Stimulated activated CD4-positive, alpha-beta T cell treated with anti-CD3 and anti-CD28 coated beads, Interleukin-1b, Interleukin-23, amount 100 ng/mL, for 1 hour (primary cell): ENCODE data around the gene CIZ1.
A peak's percentile ranks its signal among the peaks of the same experiment; 100 is the strongest.

Source experiments
- DNase-seq, 2 donors: peaks; one replicate each; pipeline ENCODE4 v3.0.0-alpha.2; 2020; ENCODE audit warnings: low read depth in 2 of 2

CIZ1 gene

DNA sequence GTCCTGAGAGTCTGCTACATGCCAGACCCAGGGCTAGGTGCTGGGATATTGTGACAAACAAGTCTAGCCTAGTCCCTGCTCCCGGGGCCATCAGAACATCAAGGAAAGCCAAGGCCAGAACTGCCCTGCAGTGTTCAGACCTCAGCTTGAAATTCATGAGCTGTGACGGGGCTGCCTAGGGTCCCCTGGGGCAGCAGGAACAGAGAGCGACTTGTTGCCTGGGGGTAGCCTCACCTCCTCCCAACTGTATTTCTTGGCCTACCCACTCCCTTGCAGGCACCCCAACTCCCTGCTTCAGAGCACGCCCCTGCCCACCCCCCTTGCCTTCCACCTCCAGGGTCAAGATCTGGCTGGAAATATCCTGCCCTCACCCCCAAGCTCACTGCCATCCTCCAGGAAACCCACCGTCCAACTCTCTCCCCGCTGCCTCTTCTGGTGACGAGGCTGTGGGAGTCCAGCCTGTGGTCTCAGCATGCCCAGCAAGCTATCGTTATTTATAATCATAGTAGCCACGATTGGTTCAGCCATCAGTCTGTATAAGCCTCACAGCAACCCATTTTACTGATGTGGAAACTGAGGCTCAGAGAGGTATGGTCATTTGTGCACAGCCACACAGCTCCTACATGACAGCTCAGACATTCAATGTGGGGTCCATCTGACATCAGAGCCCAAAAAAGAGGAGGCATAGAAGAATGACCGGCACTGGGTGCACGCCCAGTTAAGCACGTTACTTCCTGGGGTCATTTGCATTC, 22.6 kb upstream of the CIZ1 start:
- no peak for DNase-seq

DNA sequence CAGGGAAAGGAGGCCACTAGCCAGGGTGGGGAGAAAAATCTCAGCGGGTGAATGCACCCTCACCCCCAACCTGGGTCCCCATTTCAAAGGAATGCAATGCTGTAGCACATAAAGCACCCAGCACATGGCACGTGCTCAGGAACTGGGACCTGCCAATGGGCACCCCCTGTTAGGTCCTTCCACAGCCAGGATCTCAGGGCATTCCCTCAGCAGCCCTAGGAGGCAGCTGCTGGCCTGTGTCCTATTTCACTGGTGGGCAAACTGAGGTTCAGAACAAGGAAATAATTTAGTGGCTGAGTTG, 20.6 kb upstream of the CIZ1 start:
- DNase-seq = no peak

DNA sequence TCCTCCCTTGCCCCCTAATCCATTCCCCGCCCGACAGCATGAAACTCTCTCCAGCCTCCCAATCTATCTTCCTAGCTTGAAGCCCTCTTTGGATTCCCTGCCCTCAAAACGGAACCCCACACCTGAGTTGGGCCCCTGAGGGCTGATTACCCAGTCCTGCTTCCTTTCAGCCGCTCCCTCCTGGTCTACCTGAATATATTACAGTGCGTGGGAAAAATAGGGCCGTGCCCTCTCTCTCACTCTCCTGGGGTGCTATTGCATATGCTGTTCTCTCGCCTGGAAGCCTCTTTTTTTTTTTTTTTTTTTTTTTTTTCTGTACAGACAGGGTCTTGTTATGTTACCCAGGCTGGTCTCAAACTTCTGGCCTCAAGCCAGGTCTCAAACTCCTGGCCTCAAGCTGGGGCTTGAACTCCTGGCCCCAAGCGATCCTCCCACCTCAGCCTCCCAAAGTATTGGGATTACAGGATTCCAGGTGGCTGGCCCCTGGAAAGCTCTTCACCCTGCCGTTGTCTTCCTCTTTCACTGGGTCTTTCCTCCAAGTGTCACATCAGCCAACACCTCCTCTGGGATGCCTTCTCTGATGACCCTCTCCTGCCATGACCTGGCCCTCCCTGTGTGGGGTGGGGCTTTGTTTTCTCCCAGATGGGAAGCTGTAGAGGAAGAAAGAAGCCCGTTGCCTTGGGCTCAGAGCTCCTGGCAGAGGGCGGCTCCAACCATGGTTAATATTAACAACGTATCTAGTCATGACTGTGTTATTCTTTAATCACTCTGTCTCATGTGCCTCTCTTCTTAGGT, 20.0 kb upstream of the CIZ1 start:
- no peak for DNase-seq

DNA sequence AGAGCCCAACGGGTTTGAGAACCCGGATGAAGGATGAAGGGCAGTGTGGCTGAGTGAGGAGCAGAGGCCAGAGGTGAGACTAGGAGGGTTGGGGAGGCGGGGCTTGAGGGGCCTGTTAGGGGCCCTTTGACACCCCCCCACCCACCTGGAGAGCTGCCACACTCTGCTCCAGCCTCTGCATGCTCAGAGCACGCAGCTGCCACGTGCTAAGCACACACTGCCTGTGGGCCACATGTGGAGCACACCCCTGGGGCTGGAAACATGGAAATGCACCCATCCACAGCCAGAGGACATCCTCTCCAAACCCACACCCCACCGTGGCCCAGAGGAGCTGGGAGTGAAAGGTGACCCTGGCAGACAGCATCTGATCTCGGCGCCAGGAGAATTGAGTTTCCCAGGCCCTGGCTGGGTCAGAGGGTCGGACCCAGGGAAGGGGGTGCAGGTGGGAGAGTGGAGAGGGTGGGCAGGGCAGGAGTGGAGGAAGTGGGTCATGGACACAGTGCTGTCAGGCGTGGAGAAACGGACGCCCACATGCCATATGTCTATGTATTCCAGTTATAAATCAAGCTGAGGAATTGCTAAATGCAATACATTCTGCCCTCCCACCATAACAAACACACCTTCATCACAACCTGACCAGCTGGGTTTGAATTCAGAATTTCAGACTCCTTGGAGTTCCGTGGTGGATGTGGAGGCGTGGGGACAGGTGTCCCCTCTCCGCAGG, 17.7 kb upstream of the CIZ1 start:
- DNase-seq = no peak

DNA sequence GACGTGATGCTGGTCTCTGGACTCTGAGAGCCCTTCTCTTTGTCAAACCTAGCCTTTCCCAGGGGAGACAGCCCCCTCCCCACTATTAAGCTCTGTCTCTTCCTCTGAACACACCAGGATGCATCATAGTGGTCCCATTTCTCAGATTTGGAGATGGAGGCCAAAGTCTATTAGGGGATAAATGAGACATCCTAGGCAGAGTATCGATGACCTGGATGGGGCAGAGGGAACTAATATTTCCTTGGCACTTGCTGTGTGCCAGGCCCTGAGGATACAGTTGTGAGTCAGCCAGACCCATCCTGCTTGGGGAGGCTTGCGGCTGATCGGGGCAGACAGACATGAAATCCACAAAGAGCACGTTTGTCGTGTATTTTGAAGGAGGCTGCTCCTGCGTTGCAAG, 17.0 kb upstream of the CIZ1 start:
- DNase-seq = no peak

DNA sequence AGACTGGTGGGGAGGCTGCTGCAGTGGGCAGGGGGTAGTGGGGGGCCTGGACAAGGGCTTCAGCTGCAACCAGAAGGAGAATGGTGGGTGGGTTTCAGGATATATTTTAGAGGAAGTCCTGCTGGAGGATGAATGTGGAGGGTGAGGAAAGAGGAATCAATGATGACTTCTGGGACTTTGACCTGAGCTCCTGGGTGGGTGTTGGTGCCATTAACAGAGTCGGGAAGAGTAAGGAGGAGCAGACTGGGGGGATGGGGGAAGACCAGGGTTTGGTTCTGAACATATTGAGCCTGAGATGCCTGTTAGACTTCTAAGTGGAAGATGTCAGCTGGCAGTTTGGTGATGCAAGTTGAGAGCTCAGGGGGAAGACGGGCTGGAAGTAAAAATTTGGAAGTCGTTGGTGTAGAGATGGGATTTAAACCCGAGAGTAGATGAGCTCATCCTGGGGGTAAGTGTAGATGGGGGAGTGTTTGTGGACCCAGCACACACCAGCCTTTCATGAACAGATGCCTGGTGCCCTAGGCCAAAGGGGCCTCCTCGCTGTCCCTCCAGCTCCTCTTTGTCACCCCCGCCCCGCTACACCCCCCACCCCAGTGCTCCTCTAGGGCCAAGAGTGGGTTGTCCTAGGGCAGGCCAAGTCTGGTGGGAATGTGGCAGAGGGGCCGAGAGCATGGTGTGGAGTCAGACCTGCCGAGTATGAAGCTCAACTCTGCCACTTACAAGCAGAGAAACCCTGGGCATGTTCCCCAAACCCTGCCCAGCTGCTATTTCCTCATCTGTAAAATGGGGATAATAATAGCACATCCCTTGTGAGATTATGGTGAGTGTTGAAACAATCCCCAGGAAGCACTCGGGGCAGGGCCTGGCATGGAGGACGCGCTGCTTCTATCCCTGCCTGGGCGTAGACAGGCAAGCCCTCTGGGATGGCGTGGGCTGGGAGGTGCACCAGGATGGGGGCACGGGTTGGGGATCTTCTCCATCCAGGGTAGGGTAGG, 15.8 kb upstream of the CIZ1 start:
- no peak for DNase-seq

DNA sequence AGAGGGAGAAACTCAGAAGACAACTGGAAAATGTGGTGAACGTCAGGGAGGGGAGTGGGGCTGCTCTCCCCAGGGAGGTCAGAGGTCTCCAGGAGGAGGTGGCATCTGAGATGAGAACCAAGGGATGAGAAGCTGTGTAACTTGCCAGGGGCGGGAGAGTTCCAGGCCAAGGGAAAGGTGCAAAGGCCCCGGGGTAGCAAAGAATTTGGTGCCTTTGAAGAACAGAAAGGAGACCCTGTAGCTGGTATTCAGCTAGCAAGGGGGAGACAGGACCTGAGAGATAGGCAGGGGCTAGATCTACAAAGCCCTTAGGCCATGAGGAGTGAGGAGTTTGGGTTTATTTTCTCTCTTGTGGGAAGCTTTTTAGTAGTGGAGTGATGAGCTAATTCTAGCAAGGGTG, 15.1 kb upstream of the CIZ1 start:
- no peak for DNase-seq

DNA sequence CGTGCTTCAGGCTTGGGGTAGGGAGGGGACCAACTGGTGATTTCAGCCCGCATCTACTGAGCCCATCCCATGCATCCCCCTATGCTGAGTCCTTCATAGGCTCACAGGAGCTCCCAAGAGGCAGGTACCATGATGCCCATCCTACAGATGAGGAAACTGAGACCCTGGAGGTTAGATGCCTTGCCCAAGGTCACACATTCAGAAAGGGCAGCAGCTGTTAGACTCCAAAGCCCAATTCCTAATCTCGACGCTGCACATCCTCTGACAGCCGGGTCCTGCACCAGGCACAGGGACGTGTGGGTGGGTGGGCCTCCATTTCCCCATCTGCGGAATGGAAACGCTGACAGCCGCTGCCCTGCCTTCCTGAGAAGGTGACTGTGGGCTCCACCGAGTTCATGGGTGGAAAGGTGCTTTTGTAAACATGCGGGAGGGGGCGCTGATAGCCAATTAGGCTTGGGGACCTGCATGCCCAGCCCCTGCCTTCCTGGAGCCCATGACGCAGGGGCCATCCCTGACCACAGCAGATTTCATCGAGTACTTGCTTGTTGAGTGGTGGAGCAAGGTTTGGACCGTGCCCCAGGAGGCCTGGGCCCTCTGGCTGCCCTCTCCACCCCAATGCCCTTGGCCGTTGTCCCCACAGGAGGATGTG, 14.0 kb upstream of the CIZ1 start:
- DNase-seq = no peak

DNA sequence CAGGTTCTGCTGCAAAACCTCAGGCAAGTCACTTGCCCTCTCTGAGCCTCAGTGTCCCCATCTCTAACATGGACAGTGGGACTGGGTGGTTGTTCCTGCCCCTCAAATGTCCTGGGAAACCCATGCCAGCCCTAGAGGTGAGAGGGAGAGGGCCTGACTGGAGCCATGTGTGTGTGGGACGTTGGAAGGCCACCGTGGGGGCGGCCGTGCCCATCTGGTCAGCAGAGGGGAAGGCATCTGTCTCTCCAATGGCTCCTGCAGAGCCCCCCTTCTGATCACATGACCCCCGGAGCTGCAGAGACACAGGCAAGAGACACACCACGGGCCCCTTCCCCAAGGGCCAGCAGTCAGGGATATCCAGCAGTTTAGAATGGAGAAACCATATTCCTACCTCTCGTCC, 13.5 kb upstream of the CIZ1 start:
- DNase-seq = no peak

DNA sequence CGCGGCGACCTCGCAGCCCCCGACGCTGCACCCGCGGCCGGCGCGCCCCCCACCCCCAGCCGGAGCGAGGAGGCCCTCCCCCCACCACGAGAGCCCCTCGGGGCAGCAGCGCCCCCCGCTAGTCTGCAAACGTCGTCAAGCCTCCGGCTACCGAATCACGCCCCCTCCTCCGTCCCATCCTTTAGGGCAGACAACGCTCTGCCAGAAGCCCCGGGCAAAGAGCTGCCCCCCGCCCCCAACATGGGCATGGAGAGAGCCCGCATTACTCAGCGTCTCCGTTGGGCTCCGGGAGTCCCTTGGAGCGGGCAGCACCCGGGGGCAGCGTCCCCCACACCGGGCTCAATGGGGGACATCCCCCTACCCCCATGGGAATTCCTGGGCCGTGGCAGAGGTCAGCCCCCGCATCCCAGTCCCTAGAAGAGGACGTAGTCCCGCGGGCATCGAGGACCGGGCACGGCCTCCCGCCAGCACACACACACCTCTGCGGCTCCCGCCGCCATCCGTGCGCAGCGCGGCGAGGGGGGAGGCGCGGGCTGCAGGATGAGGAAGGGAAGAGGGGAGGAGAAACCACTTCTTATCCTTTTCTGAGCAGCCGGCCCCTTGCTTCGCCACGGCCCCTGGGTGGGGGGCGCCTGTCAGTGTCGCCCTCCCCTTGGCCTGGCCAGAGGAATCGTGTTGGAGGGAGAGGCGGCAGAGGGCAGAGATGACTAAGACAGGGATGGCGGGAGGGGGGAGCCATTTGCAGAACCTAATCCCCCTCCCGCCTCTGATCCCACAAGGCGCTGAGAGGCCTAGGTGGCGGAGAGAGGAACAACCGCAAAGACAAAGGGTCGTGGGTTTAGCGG, 12.6 kb upstream of the CIZ1 start:
- no peak for DNase-seq

DNA sequence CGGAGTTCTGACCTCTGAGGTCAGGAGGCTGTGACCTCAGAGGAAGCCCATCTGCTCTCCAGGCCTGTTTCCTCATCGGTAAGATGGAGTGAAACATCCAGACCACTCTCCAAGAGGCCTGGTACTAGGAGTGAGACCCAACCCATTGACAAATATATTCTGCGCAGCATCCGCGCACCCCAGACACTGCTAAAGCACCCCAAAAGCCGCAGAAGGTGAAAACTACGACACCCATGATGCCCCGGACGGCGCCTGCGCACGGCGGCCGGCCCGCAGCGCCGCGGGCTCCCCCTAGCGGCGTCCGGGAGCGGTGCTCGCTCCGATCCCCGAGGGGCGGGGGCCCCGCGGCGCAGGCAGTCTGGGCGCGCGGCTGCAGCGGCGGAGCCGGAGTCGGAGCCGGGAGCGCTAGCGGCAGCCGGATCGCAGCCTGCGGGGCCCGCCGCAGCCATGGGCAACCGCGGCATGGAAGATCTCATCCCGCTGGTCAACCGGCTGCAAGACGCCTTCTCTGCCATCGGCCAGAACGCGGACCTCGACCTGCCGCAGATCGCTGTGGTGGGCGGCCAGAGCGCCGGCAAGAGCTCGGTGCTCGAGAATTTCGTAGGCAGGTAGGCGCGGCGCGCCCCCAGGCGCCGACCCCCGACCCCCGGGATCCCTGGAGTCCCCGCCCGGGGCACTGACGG, 11.8 kb upstream of the CIZ1 start, which contains the start of gene DNM1:
TSS of gene DNM1 (plus strand) at position 356 of the 683 bp plus-strand sequence. CDS start at position 448, 92 bp downstream.
- DNase-seq = peak; percentile 42 to 55

DNA sequence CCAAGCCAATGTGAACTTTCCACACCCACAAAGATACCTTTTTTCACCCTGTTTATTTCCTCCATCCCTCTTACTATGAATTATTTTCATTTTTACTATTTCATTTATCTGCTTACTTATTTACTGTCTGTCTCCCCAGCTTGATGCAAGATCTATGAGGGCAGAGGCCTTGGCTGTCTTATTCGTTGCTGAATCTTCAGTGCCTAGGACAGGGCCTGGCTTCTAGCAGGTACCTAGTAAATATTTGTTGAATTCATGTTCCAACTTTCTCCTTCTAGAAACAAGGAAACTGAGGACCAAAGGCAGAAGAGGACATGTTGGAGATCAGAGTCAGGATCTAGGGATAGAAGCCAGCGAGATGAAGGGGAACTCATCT, 11.3 kb upstream of the CIZ1 start:
- no peak for DNase-seq

DNA sequence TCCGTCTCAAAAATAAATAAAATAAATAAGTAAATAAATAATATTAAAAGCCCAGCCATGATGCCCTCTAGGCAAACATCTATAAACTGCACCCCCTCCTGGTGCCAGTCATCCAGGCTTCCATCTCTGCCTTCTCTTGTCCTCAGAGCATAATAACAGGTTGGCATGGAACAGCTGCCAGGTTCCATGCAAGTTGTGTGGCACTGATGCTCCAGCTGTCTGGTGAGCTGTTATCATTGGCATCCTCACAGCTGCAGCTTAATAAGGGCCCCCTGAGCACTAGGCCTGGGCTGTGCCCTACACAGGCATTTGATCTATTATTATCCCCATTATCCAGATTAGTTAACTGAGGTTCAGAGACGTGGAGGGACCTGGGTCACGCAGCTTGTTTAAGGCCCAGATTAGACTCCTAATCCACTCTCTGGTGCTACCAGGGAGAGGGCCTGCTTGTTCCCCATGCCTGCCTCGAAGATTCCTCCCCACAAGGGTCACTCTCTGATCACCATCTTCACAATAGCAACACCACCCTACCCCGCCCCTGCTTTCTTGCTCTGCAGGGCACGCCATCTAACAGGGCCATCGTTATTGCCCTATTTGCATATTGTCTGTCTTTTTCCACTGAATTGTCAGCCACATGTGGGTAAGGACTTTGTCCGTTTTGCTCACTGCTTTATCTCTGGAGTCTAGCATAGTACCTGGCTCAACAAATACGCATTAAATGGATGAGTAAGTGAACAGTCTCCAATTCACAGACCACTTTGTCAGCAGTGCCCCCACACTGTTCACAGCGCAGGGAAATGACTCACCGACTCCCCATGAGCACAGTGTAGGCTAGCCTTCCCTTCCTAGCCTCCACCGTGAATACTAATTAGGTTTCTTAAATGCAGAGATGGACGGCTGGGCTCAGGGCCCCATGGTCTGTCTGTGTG, 10.3 kb upstream of the CIZ1 start:
- no peak for DNase-seq

DNA sequence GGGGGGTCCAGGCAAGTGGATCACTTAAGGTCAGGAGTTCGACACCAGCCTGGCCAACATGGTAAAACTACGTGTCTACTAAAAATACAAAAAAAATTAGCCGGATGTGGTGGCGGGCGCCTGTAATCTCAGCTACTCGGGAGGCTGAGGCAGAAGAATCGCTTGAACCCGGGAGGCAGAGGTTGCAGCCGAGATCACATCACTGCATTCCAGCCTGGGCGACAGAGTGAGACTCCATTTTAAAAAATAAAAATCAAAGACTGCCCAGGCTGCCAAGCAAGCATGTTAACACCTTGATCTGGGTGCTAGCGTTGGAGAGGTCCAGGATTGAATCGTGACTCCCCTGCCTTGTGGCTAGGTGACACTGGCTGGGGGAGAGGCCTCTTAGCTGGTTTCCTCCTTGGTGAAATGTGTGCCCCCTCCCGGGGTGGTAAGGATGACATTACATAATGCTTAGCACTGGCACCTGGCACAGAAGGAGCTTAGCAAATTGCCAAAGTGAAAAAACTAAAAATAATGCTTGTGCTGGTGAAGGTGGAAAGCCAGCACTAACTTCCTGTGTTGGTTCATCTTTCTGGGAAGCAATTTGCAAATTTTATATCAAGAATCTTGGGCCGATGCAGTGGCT, 2.2 kb upstream of the CIZ1 start:
- DNase-seq = no peak

DNA sequence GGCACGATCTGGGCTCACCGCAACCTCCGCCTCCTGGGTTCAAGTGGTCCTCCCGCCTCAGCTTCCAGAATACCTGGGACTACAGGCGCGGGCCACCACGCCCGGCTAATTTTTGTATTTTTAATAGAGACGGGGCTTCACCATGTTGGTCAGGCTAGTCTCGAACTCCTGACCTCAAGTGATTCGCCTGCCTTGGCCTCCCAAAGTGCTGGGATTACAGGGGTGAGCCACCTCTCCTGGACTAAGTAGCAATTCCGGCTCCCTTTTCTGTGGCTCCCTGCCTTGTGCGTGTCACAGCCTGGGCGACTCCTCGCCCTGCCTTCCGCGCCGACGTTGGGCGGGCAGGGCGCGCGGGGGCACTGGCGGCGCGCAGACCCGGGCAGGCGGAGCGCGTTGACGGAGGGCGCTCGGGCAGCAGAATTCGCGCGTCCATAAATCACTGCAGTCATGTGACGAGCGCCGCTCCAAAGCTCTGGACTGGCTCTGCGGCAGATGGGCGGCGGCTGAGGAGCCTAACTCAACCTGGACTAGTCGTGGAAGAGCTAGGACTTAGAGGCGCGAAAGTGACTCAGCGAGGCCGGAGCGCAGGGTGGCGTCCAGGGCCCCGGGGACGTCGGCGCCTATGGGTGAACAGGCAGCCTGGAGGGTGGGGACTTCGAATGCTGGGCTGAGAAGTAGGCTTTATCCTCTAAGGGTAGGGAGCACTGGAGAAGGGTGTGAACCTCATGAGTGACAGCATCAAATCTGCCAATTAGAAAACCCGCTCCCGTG, 1.4 kb upstream of the CIZ1 start:
- no peak for DNase-seq

DNA sequence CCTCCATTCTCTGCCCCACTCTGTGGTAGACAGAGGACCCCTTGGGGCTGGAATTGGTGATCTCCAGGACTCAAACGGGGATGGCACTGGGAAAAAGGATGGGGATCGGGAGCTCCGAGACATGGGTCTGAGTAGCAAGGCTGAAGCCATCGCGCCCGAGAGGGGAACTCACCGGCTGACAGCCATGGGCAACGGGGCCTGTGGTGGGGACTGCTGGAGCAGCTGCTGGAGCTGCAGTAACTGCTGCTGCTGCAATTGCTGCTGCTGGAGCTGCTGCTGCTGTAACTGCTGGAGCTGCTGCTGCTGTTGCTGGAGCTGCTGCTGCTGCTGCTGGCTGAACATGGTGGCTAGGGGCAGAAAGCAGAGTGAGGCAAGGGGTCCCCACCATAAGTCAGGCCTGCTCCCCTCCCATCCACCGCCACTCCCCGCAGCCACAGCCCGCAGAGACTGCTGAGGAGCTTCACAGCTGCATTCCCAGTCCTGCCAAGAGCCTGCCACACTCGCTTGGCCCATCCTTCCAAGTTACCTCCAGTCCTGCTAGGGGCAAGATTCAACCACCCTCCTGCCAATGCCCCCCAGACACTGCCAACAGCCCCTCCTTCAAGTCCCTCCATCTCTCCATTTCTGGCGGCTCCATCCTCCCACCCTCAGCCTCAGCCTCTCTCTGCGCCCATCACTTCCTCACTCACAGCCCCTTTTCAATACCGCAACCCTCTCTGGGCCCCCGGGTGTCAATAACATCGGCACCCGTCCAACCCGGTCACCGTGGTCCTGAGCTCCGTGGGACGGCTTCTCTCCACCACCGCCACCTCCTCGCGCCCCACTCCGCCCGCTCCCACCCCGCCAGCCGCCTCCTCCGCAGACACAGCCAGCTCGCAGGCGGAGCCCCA, 611 bp downstream of the CIZ1 start:
- no peak for DNase-seq
